ENCODE measurements around the gene SRM. TPM values are rescaled to one million over a fixed set of nuclear protein-coding genes. Genes with fewer than 3 reads are reported as not detected.
"Not testable (repeated sequence)": the region's sequence is repeated elsewhere in the genome, so short reads cannot be mapped to it uniquely, and the experiment has no call there.

Gene SRM
- total RNA-seq, 1 donor from 2014 or later = 15.7 TPM

DNA sequence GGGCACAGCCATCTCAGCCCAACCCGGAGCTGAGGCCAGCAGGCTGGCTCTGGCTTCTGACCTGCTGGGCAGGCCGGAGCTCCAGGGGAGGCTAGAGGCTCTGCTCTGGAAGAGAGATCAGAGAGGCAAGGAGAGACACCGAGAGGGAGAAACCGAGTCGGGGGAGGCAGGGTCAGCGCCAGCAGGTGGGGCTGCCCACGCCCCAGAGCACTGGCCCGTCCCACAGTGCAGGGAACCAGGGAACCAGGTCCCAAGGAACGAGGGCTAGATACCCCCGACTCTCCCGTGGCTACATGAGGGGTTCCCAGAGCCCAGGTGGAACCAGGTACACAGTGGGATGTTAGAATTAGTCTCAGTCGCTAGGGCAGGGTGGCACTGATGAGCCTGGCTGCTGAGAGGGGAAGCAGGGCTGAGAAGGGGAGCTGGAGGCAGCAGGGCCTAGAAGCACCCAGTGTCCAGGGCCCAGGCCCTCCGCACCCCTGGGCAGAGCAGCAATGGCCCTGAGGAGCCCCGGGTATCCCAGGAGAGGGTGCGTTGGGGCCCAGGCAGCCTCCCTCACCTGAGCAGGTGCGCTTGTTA lies 14.9 kb downstream of the SRM start:
- DNase-seq (ENCODE audit: low read depth, low spot score) = no peak

DNA sequence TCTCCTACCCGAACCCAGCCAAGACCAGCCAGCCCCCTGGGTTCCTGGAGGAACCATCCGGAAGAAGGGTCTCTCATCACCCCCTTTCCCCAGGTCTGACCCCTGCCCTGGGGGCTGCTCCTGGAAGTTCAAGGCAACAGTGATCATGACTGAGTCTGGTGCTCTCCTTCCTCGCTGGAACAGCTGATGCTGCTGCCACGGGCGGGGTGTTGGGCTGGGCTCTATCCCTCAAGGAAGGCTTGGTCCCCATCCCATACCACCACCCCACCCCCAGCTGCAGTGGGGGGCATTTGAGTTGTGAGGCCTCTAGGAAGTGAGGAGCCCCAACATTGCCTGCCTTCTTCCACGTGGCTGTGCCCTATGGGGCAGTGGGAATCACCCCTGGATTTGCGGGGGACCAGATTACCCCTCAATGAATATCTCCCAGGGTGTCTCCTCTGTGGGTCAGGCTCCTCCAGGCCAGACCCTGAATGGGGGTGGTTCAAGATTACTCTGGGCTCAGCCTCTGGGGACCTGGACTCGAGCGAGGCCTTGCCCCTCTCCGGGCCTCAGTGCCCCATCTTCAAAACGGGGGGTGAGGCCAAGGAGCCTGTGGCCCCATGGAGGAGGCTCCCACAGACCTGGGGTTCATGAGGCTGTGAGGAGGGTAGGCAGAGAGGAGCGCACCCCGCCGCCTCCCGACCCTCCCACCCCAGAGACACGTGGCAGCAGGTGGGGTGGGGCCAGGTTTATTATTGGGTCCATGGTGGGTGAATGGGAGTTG lies 15.6 kb downstream of the SRM start:
- no peak for DNase-seq (ENCODE audit: low read depth, low spot score)

DNA sequence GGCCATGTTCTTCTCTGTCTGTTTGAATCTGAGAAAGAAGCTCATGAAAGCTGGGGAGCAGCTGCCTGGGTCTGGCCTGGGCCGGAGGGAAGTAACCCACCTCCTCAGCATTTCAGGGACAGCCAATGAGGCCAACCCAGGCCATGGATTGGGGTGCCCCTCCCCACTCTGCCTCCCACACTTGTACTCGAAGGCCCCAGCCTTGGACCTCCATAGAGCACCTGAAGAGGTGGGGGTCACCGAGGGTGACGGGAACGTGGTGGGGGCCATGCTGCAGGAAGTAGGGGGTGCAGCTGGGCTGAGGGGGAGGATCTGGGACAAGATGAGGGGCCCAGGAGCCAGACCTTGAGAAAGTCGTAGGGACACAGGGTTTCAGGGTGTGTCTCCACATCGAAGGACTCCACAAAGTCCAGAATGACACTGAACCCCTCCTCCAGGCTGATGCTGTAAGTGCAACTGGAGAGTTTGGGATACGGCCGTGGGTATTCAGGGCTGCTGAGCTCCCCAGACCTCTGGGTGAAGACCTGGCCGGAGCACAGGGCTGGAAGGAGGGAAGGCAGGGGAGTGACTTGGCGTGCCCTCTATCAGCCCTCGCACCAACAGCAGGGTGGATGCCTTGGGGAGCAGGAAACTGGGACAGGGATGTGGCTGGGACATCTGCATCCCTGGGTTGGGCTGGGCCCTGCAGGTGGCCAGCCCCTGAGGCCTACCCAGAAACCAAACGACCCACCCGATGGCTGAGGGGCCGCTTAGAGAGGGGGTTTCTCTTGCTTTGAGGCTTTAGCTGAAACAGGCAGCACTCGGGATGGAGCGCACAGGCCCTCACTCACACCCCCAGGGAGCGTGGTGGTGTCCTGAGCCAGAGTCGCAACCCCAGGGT lies 16.6 kb downstream of the SRM start:
- DNase-seq (ENCODE audit: low read depth, low spot score) = no peak

DNA sequence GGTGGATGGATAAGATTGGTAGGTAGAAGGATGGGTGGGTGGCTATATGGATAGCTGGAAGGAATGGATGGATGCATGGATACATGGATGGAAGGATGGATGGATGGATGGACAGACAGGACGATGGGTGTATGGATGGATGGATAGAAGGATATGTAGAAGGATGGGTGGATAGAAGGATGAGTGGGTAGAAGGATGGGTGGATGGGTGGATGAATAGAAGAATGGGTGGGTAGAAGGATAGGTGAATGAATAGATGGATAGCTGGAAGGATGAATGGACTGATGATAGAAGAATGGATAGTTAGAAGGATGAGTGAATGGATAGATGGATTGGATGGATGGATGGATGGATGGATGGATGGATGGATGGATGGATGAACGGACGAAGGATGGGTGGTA lies 17.8 kb downstream of the SRM start:
- no peak for DNase-seq (ENCODE audit: low read depth, low spot score)

DNA sequence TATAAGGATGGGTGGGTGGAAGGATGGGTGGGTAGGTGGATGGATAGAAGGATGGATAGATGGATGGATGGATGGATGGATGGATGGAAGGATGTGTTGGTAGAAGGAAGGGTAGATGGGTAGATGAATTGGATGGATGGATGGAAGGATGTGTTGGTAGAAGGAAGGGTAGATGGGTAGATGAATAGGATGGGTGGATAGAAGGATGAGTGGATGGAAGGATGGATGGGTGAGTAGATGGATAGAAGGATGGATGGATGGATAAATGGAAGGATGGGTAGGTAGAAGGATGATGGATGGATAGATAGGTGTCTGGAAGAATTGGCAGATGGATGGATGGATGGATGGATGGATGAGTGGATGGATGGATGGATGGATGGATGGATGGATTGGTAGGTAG lies 18.8 kb downstream of the SRM start:
- no peak for DNase-seq (ENCODE audit: low read depth, low spot score)

DNA sequence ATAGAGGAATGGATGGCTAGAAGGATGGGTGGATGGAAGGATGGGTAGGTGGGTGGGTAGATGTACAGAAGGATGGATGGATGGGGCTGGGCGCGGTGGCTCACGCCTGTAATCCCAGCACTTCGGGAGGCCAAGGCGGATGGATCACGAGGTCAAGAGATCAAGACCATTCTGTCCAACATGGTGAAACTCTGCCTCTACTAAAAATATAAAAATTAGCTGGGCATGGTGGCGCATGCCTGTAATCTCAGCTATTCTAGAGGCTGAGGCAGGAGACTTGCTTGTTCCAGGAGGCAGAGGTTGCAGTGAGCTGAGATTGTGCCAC lies 19.8 kb downstream of the SRM start:
- not testable (repeated sequence) for DNase-seq (ENCODE audit: low read depth, low spot score)

DNA sequence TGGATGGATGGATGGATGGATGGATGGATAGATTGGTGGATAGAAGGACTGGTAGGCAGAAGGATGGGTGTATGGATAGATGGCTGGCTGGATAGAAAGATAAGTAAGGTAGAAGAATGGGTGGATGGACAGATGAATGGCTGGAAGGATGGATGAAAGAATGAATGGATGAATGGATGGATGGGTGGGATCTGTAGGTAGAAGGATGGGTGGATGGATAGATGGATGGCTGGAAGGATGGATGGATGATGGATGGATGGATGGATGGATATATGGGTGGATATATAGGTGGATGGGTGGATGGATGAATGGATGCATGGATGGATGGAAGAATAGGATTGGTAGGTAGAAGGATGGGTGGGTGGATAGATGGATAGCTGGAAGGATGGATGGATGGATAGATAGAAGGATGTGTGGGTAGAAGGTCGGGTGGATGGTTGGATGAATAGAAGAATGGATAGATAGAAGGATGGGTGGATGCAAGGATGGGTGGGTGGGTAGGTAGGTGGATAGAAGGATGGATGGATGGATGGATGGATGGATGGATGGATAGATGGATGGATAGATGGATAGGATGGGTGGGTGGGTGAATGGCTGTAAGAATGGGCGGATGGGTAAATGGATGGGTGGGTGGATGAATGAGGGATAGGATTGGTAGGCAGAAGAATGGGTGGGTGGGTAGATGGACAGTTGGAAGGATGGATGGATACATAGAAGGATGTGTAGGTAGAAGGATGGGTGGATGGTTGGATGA lies 20.3 kb downstream of the SRM start:
- DNase-seq (ENCODE audit: low read depth, low spot score) = no peak

DNA sequence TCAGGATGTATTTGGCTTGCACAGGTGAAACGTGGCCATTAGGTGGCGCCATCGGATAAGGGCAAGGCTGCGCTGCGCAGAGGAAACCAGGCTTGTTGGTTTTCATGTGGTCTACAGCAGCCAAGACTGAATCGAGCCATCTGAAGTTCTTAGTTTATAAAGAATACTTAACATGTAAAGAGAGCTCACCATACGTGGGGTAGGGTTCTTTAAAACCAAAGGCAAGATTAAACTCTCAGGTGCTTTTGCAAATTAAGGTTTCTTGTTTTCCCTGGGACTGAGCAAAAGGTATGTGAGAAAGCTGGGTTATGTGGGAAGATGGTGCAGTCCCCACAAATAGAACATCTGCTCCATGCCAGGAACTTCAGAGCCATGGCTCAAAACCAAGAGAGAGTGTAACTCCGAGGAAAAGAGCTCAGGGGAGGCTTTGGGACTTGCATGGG lies 22.1 kb downstream of the SRM start:
- DNase-seq (ENCODE audit: low read depth, low spot score) = peak; percentile 57

DNA sequence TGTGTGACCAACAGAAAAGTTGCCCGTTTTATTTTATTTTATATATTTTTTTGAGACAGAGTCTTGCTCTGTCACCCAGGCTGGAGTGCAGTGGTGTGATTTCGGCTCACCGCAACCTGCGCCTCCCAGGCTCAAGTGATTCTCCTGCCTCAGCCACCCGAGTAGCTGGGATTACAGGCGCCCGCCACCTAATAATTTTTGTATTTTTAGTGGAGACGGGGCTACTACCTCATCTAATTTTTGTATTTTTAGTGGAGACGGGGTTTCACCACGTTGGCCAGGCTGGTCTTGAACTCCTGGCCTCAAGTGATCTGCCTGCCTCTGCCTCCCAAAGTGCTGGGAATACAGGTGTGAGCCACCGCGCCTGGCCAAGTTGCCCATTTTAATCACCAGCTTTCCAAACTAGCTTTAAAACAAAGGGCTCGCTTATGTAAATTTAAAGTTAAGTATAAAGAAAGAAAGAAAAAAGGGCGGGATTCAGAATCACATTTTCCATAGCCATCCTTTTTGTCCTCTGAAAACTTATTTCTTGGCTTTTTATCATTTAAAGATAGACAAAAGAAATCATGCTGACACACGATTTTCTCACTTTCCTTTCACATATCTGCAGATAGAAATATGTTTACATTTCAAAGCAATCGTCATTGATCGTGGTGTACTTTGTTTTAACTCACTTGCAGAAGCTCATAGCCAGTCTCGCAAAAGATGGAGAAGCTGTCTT lies 22.6 kb downstream of the SRM start:
- not testable (repeated sequence) for DNase-seq (ENCODE audit: low read depth, low spot score)

DNA sequence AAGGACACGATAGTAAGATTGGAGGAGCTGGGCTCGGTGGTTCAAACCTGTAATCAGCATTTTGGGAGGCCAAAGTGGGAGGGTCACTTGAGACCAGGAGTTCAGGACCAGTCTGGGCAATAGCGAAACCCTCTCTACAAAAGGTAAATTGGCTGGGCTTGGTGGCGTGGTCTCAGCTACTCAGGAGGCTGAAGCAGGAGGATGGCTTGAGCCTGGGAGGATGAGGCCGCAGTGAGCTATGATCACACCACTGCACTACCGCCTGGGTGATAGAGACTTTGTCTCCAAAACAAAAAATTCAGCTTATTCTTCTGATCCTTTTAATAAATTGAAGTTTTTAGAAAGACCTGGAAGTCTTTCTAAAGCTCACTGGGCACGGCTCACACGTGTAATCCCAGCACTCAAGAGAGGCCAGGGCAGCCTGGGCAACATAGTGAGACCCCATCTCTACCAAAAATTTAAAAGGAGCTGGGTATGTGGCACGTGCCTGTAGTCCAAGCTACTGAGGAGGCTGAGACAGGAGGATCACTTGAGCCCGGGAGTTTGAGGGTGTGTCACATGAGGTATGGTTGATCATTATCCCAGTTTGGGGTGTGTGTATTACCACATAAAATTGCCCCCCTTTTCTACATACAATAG lies 28.1 kb downstream of the SRM start:
- no peak for DNase-seq (ENCODE audit: low read depth, low spot score)

DNA sequence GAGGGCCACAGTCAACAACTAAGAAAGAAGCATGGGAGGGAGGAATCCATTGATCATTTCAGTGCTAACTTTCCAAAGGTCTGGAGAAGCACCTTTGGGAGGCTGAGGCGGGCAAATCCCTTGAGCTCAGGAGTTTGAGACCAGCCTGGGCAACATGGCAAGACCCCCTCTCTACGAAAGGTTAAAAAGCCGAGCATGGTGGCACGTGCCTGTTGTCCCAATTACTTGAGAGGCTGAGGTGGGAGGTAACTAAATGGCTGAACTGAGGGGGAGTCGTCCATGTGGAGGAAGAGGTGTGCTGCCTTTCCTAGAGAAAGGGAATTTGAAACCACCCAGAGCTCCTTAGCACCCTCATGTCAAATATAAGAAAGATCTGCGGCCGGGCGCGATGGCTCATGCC lies 29.0 kb downstream of the SRM start:
- no peak for DNase-seq (ENCODE audit: low read depth, low spot score)

DNA sequence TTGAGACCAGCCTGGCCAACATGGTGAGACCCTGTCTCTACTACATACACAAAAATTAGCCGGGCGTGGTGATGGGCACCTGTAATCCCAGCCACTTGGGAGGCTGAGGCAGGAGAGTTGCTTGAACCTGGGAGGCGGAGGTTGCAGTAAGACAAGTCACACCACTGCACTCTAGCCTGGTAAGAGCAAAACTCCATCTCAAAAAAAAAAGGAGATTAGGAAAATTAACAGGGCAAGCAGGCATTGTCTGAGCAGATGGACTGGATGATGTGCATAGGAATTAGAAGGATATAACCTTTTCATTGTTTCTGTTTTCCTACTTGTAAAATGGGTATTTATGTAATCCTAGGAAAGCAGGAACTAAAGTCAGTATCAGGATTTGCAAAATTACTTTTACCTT lies 31.8 kb downstream of the SRM start:
- DNase-seq (ENCODE audit: low read depth, low spot score) = no peak

DNA sequence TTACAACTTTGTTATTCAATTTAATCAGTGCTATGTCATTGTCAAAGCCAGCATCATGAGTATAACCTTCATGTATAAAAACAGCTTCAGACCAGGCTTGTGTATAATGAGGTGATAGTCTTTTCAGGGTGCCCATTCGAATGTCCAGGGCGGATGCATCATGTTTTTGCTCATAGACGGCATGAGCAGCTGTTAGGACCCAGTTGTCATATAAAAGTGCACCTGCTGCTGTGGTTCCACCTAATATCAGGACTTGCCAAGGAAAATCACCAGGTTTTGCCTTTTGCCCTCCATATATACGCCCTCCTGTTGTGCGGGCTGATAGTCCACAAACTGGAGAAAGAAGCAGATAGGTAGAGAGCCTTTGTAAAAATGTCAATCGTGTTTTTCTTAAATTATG lies 32.5 kb downstream of the SRM start:
- no peak for DNase-seq (ENCODE audit: low read depth, low spot score)

DNA sequence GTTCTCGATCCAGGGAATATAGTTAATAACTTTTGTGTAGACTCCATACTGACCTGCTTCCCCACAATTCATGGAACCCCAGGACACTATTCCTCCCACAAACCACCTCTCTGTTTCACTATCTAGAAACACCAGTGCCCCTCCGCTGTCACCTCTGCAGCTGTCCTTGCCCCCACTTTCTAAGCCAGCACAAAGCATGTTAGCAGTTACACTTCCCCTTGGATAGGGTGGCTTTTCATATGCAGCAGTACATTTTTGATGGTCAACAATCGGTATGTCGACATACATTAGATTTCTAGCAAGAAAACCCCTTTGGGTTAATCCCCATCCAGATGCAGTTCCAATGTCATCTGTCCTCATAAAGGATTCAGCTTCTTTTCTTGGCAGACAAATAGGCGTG lies 32.9 kb downstream of the SRM start:
- no peak for DNase-seq (ENCODE audit: low read depth, low spot score)

DNA sequence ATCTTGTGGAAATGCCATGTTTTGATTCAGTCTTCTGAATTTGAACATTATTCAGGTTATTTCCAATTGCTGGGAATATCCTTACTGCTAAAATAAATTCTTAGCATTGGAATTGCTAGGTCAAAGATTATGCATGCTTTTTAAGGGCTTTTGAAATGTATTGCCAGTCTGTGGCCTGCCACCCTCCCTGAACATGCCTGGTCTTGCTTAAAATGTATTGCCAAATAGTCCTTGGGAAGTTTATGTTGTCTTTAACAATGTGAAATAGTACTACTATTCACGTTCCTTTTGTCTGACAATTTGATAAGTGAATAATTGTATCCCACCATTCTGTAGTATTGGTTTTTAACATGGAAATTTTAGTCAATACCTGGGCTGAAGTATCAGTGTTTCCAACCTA lies 33.8 kb downstream of the SRM start:
- no peak for DNase-seq (ENCODE audit: low read depth, low spot score)

DNA sequence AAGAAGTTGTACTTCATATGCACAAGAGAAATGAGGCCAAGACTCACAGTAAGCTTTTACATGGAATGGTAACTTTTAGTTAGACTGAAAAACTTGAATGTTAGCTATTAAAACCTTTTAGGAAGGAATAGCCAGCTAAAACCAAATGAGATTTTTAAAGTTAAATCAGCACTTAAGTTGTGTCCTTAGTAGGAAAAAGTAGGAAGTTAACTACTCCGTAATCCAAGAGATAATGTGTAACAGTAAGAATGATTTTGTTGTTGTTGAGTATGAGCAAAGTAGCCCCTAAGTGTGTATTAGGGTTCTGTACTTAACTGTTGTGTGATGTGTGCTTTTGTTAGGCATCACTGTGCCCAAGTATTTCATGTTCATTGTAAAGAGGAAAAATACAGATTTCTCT lies 34.2 kb downstream of the SRM start:
- DNase-seq (ENCODE audit: low read depth, low spot score) = no peak

DNA sequence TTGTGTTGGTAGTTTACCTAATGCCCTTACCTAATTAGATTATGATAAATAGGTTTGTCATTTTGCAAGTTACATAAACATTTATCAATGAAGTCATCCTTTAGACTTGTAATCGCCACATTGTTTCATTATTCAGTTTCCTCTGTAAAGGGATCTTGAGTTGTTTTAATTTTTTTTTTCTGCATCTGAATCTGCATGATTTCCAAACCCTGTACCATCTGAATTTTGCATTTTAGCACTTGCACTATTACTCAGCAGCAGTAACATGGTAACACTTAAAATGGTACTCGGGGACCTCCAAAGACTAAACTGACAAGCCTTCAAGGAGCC lies 35.0 kb downstream of the SRM start:
- DNase-seq (ENCODE audit: low read depth, low spot score) = no peak

DNA sequence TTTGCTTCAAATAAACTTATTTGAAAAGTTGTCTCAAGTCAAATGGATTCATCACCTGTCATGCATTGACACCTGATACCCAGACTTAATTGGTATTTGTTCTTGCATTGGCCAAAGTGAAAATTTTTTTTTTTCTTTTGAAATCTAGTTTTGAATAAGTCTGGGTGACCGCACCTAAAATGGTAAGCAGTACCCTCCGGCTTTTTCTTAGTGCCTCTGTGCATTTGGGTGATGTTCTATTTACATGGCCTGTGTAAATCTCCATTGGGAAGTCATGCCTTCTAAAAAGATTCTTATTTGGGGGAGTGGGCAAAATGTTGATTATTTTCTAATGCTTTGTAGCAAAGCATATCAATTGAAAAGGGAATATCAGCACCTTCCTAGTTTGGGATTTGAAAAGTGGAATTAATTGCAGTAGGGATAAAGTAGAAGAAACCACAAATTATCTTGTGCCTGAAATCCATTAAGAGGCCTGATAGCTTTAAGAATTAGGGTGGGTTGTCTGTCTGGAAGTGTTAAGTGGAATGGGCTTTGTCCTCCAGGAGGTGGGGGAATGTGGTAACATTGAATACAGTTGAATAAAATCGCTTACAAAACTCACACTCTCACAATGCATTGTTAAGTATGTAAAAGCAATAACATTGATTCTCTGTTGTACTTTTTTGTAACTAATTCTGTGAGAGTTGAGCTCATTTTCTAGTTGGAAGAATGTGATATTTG lies 35.5 kb downstream of the SRM start:
- no peak for DNase-seq (ENCODE audit: low read depth, low spot score)

DNA sequence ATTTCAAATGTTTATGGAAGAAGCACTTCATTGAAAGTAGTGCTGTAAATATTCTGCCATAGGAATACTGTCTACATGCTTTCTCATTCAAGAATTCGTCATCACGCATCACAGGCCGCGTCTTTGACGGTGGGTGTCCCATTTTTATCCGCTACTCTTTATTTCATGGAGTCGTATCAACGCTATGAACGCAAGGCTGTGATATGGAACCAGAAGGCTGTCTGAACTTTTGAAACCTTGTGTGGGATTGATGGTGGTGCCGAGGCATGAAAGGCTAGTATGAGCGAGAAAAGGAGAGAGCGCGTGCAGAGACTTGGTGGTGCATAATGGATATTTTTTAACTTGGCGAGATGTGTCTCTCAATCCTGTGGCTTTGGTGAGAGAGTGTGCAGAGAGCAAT lies 36.6 kb downstream of the SRM start:
- DNase-seq (ENCODE audit: low read depth, low spot score) = no peak

DNA sequence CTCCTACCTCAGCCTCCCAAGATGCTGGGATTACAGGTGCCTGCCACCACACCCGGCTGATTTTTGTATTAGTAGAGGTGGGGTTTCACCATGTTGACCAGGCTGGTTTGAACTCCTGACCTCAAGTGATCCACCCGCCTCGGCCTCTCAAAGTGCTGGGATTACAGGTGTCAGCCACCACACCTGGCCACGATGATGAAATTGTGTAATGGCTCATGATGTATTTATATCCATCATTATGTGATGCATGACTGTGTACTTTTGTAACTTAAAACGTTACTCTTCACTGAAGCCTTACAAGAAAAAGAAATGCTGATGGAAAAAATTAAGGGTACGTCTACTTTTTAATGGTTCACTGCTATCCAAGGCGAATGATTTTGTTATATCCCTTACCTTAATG lies 39.8 kb downstream of the SRM start:
- DNase-seq (ENCODE audit: low read depth, low spot score) = no peak

All from pulmonary artery endothelial cell (primary cell).